NCI-H2081 treated with DMSO at 0.1 percent for 48 hours (cell line): ENCODE results near the gene MAP3K6.

Experiments used
- DNase-seq: peaks from one replicate; lab custom pipeline; 2025; lab: John Stamatoyannopoulos, UW

MAP3K6 gene

DNA sequence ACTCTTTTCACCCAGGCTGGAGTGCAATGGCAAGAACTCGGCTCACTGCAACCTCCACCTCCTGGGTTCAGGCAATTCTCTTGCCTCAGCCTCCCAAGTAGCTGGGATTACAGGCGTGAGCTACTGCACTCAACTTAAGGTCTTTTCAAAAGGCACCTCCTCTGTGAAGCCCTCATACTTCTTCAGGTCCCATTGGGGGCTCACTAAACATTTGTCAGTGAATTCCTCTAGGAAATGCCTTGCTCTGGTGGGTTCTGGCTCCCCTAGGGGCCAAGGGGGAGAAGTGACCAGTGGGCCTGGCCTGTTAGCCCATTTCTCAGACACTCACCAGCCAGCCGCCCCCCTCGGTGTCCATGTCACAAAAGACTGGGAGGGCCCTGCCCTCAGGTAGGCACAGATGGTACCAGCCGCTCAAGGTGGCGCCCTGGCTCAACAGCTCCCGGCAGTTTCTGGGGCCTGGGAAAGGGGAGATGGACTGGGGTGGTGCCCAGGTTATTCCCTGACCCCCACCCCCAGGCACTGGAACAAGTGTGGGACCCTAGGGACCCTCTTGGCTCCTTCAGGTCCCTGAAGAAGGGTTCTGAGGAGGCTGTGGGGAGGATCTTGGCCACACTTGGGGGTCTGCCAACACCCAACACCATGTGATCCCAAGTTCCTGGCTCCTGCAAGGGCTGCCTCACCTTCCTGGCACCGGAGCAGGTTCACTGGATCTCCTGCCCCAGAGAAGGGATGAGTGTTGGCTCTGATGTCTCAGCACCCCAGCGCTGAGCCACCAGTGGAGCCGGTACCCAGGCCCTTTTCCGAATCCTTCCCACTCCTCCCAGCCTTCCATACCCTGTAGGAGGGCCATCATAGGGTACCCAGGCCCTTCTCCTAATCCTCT, 6.3 kb upstream of the MAP3K6 start:
- no peak for DNase-seq

GRCh38 chr1:27372022-27372807, 5.5 kb upstream of the MAP3K6 start:
- DNase-seq: no peak

DNA sequence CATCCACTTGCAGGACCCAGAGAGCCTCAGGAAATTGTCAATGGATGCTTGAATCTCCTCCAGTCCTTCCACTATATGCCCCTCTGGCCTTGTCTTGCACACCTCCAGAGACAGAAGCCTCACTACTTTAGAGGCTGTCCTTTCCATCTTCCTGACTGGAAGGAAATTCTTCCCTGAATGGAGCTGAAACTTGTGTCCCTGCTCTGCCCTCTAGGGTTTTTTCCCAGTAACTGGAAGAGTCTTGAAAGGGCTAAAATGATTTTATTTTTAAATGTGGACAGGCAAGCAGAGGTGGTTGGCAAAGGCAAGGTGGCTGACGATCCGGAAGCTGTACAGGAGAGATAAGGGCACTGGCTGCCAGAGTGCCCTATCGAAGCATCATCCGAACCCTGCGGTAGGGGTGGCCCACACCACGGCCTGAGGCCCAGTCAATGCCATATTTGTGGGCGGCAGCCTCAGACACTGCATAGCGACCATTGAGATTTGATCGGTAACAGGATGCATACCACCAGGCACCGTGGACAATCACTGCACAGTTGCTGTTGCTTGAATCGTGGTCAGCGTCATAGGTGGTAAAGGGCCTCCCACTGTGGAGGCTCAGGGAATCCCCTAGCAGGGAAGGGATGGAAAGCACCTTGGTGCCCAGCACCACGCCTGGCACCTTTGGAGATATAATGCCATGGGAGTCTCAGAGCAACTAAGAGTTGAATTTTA, 2.3 kb upstream of the MAP3K6 start:
- DNase-seq: no peak

- DNase-seq: no peak
These were observed 444 bp upstream of the MAP3K6 start for GRCh38 chr1:27367160-27367650.

DNA sequence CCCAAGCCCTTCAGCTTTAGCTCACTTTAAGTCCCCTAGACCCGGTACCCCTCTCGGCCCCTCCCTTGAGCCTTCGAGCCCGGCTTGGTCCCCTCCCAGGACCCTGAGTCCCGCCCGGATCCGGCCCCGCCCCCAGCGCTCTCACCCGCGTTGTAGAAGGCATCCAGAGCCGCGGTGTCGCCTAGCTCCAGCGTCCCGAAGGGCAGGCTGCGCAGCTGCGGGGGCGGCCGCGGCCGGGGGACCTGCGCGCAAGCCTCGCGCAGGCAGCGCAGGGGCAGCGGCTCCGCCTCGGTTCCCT, 699 bp downstream of the MAP3K6 start:
- no peak for DNase-seq

- DNase-seq: no peak
These were observed 1.2 kb downstream of the MAP3K6 start for GRCh38 chr1:27365372-27366112.

- DNase-seq: no peak
These were observed 1.9 kb downstream of the MAP3K6 start for GRCh38 chr1:27364696-27365371.

DNA sequence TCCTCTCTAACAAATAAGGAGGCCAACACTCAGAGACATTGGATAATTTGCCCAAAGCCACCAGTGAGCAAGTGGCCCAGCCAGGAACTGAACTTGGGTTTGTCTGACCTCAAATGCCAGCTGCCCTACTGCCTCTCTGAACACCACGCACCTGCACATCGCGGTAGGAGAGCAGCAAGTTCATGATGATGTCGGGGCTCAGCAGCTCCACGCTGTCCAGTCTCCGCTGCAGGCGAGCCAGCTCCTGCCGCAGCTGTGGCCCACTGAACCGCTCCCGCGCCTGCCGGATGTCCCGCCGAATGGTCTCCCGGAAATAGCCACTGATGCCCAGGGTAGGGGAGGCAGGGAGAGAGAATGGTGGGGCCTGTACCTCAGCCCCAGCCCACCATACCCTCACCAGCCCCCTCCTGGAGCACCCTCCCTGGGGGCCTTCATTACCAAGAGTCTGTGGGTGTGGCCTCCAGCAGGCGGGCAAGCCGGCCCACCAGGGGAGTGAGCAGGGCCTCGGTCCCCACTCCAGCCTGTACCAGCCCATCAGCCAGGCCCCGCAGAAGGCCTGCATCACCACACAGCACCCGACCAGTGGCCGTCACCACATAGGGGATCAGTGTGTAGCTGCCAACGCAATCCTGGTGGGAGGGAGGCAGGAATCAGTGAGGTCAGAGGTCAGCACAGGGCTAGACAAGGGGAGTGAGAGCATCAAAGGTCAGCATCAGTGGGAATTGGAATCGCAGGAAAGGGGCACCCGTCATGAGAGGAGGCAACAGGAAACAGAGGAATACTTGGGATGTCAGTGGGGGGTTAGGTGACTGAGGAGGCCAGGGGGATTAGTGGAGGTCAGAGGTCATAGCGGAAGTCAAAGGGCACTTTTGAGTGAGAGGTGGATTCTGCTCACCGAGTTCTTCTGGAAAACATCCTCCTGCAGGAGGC, 2.7 kb downstream of the MAP3K6 start:
- no peak for DNase-seq

- DNase-seq: no peak
These were observed 5.2 kb downstream of the MAP3K6 start for GRCh38 chr1:27361553-27361952.

DNA sequence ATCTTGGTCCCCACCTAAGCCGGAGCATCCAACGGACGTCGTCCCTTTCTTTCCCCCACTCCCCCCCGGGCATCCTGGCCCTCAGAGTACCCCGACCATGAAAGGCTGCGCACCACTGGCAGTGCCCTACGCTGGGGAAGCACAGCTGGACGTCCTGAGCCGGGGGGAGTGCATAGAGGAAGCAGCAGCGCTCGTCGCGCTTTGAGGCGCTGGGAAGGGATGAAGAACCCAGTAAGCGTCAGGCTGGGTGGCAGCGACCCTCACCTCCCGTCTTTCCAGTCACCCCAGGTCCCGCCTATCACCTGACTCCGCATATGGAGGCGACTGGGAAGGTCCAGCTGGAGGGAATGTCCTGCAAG, 5.7 kb downstream of the MAP3K6 start:
- DNase-seq: no peak

DNA sequence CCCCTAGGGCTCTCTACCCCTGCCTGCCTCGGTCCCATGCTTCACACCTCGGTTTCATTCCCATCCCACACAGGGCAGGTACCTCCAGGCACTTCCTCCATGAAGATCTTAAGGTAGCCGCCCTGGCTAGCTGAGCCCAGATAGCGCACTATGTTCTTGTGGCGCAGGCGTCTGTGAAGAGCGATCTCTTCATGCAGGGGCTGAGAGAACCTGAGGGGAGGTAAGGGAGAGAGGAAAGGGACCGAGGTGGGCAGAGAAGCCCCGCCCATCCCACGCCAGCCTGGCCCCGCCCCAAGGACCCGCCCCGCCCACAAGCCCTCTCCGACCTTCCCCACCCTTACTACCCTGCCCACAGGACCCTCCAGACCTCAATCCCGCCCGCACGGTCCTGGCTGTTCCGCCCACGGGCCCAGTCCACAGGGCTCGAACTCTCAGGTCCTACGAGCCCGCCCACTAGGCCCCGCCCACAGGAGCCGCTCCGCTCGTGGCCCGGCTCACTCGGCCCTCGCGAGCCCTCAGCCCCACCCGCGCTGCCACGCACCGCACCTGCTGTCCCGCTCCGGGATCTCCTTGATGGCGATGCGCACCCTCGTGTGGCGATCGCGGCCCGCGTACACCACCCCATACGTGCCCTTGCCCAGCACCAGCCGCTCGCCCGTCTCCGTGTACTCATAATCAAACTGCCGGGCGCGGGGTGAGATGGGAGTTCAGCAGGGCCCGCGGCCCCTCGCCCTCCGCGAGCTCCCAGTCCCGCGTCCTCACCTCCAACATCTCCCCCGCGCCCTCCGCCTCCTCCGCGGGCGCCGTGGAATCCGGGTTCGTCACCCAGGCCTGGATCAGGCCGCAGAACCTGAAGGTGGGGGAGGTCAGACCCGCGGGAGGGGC, 6.4 kb downstream of the MAP3K6 start:
- no peak for DNase-seq

DNA sequence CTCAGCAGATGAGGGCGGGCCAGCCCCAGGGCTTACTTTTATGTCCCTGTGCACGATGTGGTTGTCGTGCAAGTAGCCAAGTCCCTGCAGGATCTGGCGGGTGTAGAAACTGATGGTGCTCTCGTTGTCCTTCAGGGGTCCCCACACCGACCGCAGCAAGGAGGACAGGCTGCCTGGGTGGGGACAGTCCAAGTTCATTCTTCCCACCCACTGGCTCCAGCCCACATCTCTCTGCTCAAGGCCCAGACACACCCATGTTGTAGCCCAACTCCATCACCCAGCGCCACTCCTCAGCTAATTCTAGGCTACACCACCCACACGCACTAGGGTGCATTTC, 7.0 kb downstream of the MAP3K6 start:
- no peak for DNase-seq

- no peak for DNase-seq
These were observed 7.8 kb downstream of the MAP3K6 start for GRCh38 chr1:27358928-27359313.

- no peak for DNase-seq
These were observed 8.5 kb downstream of the MAP3K6 start for GRCh38 chr1:27358038-27358927.

DNA sequence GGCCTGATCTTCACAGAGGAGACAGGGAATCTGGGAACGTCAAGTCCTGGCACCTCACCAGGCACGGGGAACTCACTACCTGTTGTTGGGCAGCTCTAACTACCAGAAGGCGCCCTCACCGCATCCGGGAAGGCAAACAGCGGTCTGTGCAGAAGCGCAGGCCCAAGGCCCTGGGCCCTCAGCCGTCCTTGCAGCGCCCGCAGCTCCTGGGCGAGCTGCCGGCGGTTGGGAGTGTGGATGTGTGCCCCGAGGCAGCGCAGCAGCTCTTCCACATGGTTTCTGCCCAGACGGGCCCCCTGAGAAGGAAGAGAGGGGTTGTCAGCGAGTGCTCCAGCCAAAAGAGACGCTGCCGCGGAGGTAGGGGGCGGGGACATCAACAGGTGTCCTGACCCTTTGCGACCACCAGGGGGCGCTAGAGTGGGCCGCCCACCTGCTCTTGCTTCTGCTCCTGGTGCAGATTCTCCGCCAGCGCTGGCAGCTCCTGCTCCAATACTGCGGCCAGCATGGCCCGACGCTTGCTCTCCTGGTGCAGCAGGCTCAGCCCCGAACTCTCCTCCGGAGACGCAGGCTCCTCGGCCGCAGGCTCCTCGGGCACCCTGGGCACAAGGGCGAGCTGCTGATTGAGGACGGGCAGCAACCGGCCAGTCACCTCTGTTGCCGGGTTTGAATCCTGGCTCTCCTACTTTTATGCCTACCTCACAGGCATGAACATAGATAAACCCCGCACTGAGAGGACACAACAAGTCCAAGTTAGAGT, 9.3 kb downstream of the MAP3K6 start:
- DNase-seq: no peak

DNA sequence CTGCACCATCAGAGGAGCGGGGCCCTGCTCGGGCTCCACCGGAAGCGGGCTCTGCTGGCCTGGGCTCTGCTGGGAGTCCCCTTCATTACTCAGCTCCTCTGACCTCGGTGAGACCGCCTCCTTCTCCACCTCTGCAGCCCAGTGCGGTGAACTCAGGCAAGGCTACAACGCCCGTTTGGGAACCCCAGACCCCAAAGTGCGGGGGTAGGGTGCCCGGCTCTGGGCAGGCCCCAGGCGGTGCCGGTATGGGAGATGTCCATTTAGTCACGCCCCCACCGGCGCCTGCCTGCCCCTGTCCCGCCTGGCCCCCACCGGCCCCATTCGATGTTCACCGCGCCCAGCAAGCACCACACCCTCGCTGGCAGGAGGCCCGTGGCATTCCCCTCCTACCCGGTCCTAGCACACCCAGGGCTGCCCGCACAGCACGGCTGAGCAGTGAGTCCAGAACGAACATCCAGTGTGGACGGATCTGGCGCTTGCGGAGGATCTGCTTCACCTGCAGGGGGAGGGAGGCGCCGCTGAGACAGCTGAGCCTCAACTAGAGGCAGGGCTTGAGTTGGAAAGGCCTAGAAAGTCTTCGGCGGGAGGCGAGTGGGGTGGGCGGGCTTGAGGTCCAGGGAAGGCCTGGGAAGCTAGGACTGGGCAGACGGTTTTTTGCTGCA, 10.0 kb downstream of the MAP3K6 start:
- DNase-seq: no peak

GRCh38 chr1:27356277-27356618, 10.5 kb downstream of the MAP3K6 start:
- no peak for DNase-seq
